Measurements from ENCODE around the gene LMX1B. TPM values are rescaled to one million over a fixed set of nuclear protein-coding genes. Genes with fewer than 3 reads are reported as not detected.

Gene LMX1B
- total and polyA plus RNA-seq, 7 donors, result 0.01 to 0.26 (median 0.08) TPM; not detected in 1

DNA sequence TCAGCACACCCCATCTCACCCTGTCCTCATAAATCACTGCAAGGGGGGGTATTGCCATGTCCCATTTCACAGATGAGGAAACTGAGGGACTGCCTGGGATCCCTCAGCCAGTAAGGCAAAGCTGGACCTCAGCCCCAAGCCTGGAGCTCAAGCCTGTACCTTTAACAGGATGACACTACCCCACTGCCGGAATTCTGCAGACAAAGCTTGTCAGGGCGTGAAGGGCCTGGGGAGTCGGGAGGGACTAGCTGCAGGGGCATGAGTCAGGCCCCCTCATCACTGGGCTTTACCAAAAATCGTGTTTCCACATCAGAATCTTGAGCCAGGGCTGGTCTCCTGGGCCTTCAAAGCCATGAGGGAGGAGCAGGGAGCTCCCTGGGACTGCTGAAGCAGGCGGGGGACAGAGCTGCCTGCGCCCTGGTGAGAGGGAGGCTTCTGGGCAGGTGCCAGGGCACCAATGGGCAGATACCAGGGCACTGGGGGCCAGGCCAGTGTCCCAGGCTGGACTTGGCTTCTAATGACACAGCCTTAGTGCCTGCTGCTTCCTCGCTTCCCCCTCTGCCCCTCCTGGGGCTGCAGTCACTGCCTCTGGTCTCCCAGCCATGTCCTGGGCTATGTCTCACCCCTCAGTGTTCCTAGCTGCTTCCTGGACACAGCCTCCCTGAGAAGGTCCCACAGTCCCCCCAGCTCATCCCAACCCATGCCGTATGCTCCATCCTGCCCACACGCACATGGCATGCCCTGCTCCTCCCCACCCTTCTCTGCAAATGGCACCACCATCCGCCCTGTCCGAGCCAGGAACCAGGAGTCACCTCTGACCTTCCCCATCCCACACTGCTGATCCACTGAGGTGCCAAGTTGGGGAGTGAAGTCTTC, 80.7 kb downstream of the LMX1B start:
- H3K27me3 ChIP-seq (ENCODE audit: insufficient read depth in 3 of 3, low read length in 2 of 3), result peaks cover 0 to 6% (median 3%) of the 10 kb centered on the region in 3 donors
- intact Hi-C loops (cut with DNase I), result loop anchor here in 1 of 2 donors (5.0 kb wide), 1 partner anchor 82 kb away; the partner anchor contains the start of gene LMX1B
- H3K4me1 ChIP-seq, result no peaks in the 10 kb centered on the region
- no peak overlapping the region for H3K4me3 ChIP-seq
- ATAC-seq (no peak), DNase-seq (no peak)
- TF ChIP-seq, protein P1, sequence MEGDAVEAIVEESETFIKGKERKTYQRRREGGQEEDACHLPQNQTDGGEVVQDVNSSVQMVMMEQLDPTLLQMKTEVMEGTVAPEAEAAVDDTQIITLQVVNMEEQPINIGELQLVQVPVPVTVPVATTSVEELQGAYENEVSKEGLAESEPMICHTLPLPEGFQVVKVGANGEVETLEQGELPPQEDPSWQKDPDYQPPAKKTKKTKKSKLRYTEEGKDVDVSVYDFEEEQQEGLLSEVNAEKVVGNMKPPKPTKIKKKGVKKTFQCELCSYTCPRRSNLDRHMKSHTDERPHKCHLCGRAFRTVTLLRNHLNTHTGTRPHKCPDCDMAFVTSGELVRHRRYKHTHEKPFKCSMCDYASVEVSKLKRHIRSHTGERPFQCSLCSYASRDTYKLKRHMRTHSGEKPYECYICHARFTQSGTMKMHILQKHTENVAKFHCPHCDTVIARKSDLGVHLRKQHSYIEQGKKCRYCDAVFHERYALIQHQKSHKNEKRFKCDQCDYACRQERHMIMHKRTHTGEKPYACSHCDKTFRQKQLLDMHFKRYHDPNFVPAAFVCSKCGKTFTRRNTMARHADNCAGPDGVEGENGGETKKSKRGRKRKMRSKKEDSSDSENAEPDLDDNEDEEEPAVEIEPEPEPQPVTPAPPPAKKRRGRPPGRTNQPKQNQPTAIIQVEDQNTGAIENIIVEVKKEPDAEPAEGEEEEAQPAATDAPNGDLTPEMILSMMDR (IDR thresholded peaks at IDR 0.05), result no peak
- no peaks in the 10 kb centered on the region for H3K9me3 ChIP-seq
- H3K27ac ChIP-seq, result no peak overlapping the region
- 56 to 67% (median 63%) methylated on average over 11 of the region's 11 CpGs for WGBS, 3 donors
- H3K36me3 ChIP-seq (ENCODE audit: insufficient read depth in 1 of 2, low read depth in 1 of 2), result no peaks in the 10 kb centered on the region

DNA sequence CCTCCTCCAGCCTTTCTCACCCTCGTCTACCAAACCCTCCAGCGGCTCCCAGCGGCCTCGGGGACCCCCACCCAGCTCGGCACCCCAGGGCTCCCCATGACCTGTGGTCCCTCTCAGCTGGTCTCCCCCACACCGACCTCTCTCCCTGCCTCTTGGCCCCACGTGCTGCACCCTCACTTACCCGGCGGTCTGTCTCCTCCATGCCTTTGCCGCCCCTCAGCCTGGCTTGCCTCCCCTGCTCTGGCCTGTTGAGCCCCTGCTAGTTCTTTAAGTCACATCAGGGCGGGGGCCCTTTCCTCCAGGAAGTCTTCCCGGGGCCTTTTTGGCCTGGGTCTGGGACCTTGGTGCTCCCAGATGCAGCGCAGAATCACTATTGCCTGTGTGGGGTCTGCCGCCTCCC, 81.5 kb downstream of the LMX1B start:
- DNase-seq (no peak), ATAC-seq (no peak)
- H3K9me3 ChIP-seq, result no peaks in the 10 kb centered on the region
- no peaks in the 10 kb centered on the region for H3K36me3 ChIP-seq (ENCODE audit: insufficient read depth in 1 of 2, low read depth in 1 of 2)
- intact Hi-C loops (cut with DNase I), result no loop called here
- H3K27me3 ChIP-seq (ENCODE audit: insufficient read depth in 3 of 3, low read length in 2 of 3), result peaks cover 0 to 2% (median 0%) of the 10 kb centered on the region in 3 donors
- no peaks in the 10 kb centered on the region for H3K4me1 ChIP-seq
- H3K27ac ChIP-seq, result no peak overlapping the region
- TF ChIP-seq, protein P1 (IDR thresholded peaks at IDR 0.05), result no peak
- H3K4me3 ChIP-seq, result no peak overlapping the region
- 84 to 90% (median 86%) methylated on average over 13 to 14 of the region's 14 CpGs for WGBS, 3 donors

DNA sequence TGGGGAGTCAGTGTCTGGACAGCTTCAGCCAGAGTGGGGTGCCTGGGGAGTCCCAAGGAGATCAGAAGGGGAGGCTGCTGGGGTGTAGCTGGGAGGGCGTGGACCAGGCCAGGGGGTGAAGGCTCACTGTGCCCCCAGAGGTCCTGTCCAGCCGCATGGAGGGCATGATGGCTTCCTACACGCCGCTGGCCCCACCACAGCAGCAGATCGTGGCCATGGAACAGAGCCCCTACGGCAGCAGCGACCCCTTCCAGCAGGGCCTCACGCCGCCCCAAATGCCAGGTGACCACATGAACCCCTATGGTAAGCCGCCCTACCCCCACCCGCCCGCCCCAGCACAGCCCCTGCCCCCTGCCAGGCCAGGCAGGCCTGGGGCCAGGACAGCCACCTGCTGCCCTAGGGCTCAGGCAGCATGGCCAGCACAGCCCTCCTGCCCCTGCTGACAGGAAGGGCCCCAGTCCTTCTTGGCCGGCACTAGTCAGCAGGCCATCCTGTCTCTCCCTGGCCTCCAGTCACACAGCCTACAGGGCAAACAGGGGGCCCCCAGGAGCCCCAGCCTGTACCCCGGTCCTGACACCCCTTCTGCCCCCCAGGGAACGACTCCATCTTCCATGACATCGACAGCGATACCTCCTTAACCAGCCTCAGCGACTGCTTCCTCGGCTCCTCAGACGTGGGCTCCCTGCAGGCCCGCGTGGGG, 82.1 kb downstream of the LMX1B start:
- H3K36me3 ChIP-seq (ENCODE audit: insufficient read depth in 1 of 2, low read depth in 1 of 2), result no peaks in the 10 kb centered on the region
- no peaks in the 10 kb centered on the region for H3K9me3 ChIP-seq
- H3K4me1 ChIP-seq, result no peaks in the 10 kb centered on the region
- intact Hi-C loops (cut with DNase I), result no loop called here
- peaks cover 0 to 2% (median 0%) of the 10 kb centered on the region in 3 donors for H3K27me3 ChIP-seq (ENCODE audit: insufficient read depth in 3 of 3, low read length in 2 of 3)
- no peak overlapping the region for H3K27ac ChIP-seq
- no peak overlapping the region for H3K4me3 ChIP-seq
- DNase-seq, result no peak
- ATAC-seq, result no peak
- 74 to 75% (median 75%) methylated on average over 19 to 22 of the region's 22 CpGs for WGBS, 3 donors
- TF ChIP-seq, protein P1 (IDR thresholded peaks at IDR 0.05), result no peak

DNA sequence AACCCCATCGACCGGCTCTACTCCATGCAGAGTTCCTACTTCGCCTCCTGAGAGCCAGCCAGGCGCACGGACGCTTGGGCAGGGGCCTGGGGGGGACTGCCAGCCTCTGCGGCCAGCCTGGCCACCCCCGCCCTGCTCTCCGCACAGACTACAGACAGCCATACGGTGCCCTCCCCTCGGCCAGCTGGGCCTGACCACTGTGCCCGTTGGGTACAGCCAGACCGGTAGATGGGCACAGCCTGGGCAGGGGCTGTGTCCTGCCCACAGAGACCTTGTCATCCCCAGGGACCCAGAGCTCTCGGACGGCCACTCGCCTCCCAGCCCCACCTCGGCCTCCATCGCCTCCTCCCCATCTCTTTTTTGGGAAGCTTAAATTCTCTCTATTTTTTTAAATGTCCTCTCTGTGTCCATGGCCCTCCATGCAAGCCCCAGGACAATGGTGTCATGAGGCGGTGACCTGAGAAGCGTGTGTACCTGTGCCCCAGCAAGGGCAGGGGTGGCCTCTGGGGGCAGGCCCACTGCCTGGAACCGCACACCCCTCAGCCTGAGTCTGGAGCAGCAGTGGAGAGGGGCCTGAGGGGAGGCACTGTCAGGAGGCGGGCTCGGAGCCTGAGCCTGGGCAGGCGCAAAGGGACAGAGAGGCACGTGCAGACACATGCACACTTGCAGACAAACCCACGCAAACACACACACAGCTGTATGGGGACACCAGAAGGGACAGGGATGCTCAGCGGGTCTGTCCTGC, 82.8 kb downstream of the LMX1B start:
- Histone ChIP-seq H3K9me3 (no peaks in the 10 kb centered on the region), H3K4me3 (no peak overlapping the region), H3K27ac (no peak overlapping the region), H3K4me1 (no peaks in the 10 kb centered on the region), H3K36me3 (ENCODE audit: insufficient read depth in 1 of 2, low read depth in 1 of 2) (no peaks in the 10 kb centered on the region), H3K27me3 (ENCODE audit: insufficient read depth in 3 of 3, low read length in 2 of 3) (peaks cover 0 to 4% (median 0%) of the 10 kb centered on the region in 3 donors)
- TF ChIP-seq, protein P1 (IDR thresholded peaks at IDR 0.05), result no peak
- no peak for ATAC-seq
- 83 to 88% (median 86%) methylated on average over 27 of the region's 27 CpGs for WGBS, 3 donors
- DNase-seq, result peak in 1 of 2 donors; percentile 18
- intact Hi-C loops (cut with DNase I), result no loop called here
